ENCODE results near the gene GIT2.

The GIT2 gene

GRCh38 chr12:110038741-110039084, 42.5 kb upstream of the GIT2 start:
- H3K4me1 ChIP-seq (ENCODE audit: low read length), result no peaks in the 10 kb centered on the region
- H3K4me2 ChIP-seq (ENCODE audit: low read depth, low read length), result no peak overlapping the region
- H3K27me3 ChIP-seq (replicated peaks; ENCODE audit: insufficient read depth, low read length), result no peaks in the 10 kb centered on the region
- H3F3A ChIP-seq (ENCODE audit: insufficient read depth, low read length), result no peaks in the 10 kb centered on the region
- H2AFZ ChIP-seq (ENCODE audit: low read length), result no peak overlapping the region
- H3K27ac ChIP-seq (ENCODE audit: low read length), result no peak overlapping the region
- no peaks in the 10 kb centered on the region for H3K79me2 ChIP-seq (ENCODE audit: low read length)
- no peaks in the 10 kb centered on the region for H4K20me1 ChIP-seq (ENCODE audit: insufficient read depth, low read length)
- H3K9me3 ChIP-seq (replicated peaks; ENCODE audit: insufficient read depth, low read length), result no peaks in the 10 kb centered on the region
- no peak for TF ChIP-seq EZH2 (optimal IDR thresholded peaks at IDR 0.05; ENCODE audit: low read depth, low read length)
- no peak for TF ChIP-seq EZH2phosphoT487 (IDR thresholded peaks at IDR 0.05; ENCODE audit: low read length)
- no peak for TF ChIP-seq CTCF (IDR thresholded peaks at IDR 0.05; ENCODE audit: low read length)
- H3K9ac ChIP-seq (ENCODE audit: low read length), result no peak overlapping the region
- no peaks in the 10 kb centered on the region for H3K9me2 ChIP-seq (replicated peaks; ENCODE audit: insufficient read depth, low read length)
- no peaks in the 10 kb centered on the region for H3K36me3 ChIP-seq (replicated peaks; ENCODE audit: insufficient read depth, low read length)
- no peak for DNase-seq
- no peak overlapping the region for H3K4me3 ChIP-seq (ENCODE audit: low read length)

- Histone ChIP-seq H4K20me1 (ENCODE audit: insufficient read depth, low read length) (no peaks in the 10 kb centered on the region), H3K36me3 (replicated peaks; ENCODE audit: insufficient read depth, low read length) (no peaks in the 10 kb centered on the region), H3K9me3 (replicated peaks; ENCODE audit: insufficient read depth, low read length) (no peaks in the 10 kb centered on the region), H3K79me2 (ENCODE audit: low read length) (no peaks in the 10 kb centered on the region), H3K4me1 (ENCODE audit: low read length) (no peaks in the 10 kb centered on the region), H3F3A (ENCODE audit: insufficient read depth, low read length) (no peaks in the 10 kb centered on the region), H3K9ac (ENCODE audit: low read length) (no peak overlapping the region), H3K4me2 (ENCODE audit: low read depth, low read length) (no peak overlapping the region), H3K9me2 (replicated peaks; ENCODE audit: insufficient read depth, low read length) (no peaks in the 10 kb centered on the region), H3K4me3 (ENCODE audit: low read length) (no peak overlapping the region), H3K27ac (ENCODE audit: low read length) (no peak overlapping the region), H3K27me3 (replicated peaks; ENCODE audit: insufficient read depth, low read length) (no peaks in the 10 kb centered on the region), H2AFZ (ENCODE audit: low read length) (no peak overlapping the region)
- DNase-seq, result no peak
- no peak for TF ChIP-seq EZH2 (optimal IDR thresholded peaks at IDR 0.05; ENCODE audit: low read depth, low read length)
- no peak for TF ChIP-seq CTCF (IDR thresholded peaks at IDR 0.05; ENCODE audit: low read length)
- no peak for TF ChIP-seq EZH2phosphoT487 (IDR thresholded peaks at IDR 0.05; ENCODE audit: low read length)
Measured at GRCh38 chr12:110037315-110037714, 41.1 kb upstream of the GIT2 start.

- H3K9me2 ChIP-seq (replicated peaks; ENCODE audit: insufficient read depth, low read length), result no peaks in the 10 kb centered on the region
- no peaks in the 10 kb centered on the region for H3F3A ChIP-seq (ENCODE audit: insufficient read depth, low read length)
- no peaks in the 10 kb centered on the region for H4K20me1 ChIP-seq (ENCODE audit: insufficient read depth, low read length)
- no peak overlapping the region for H3K4me3 ChIP-seq (ENCODE audit: low read length)
- H3K4me2 ChIP-seq (ENCODE audit: low read depth, low read length), result no peak overlapping the region
- no peak overlapping the region for H2AFZ ChIP-seq (ENCODE audit: low read length)
- H3K9me3 ChIP-seq (replicated peaks; ENCODE audit: insufficient read depth, low read length), result no peaks in the 10 kb centered on the region
- no peak overlapping the region for H3K27ac ChIP-seq (ENCODE audit: low read length)
- no peaks in the 10 kb centered on the region for H3K4me1 ChIP-seq (ENCODE audit: low read length)
- H3K9ac ChIP-seq (ENCODE audit: low read length), result no peak overlapping the region
- no peaks in the 10 kb centered on the region for H3K27me3 ChIP-seq (replicated peaks; ENCODE audit: insufficient read depth, low read length)
- H3K79me2 ChIP-seq (ENCODE audit: low read length), result no peaks in the 10 kb centered on the region
- no peaks in the 10 kb centered on the region for H3K36me3 ChIP-seq (replicated peaks; ENCODE audit: insufficient read depth, low read length)
- DNase-seq, result no peak
- TF ChIP-seq EZH2 (optimal IDR thresholded peaks at IDR 0.05; ENCODE audit: low read depth, low read length), result no peak
- no peak for TF ChIP-seq EZH2phosphoT487 (IDR thresholded peaks at IDR 0.05; ENCODE audit: low read length)
- no peak for TF ChIP-seq CTCF (IDR thresholded peaks at IDR 0.05; ENCODE audit: low read length)
Measured at GRCh38 chr12:110035534-110036104, 39.5 kb upstream of the GIT2 start.

Data from MM.1S (cell line).